Coronary artery (tissue), 2 donors: ENCODE data around the gene GSTCD.
"Not testable (repeated sequence)": the region's sequence is repeated elsewhere in the genome, so short reads cannot be mapped to it uniquely, and the experiment has no call there.

ENCODE experiments used
- DNase-seq: peaks from one replicate; pipeline ENCODE4 v3.0.0-alpha.2; 2017; ENCODE audit warnings: low spot score
- H3K27ac ChIP-seq, 2 donors: fragments of 200-600 bp; sonication (generic); one replicate each; pipeline ENCODE4 v1.5.1; 2016 to 2019
- H3K4me3 ChIP-seq: fragments of 200-600 bp; sonication (generic); 2 replicates; pipeline ENCODE4 v1.5.1; 2016; ENCODE audit warnings: mild to moderate bottlenecking, moderate library complexity
- CTCF ChIP-seq: fragments of 200-600 bp; sonication (generic); IDR thresholded peaks from one replicate; pipeline ENCODE4 v1.5.1; 2019; ENCODE audit warnings: antibody characterized with exemption

Gene GSTCD

GRCh38 chr4:105836537-105836936 lies 128.0 kb downstream of the GSTCD start:
- DNase-seq, result no peak
- Histone ChIP-seq H3K27ac (no peak overlapping the region), H3K4me3 (no peak overlapping the region)
- TF ChIP-seq CTCF, result no peak

- no peak for TF ChIP-seq CTCF
- no peak for DNase-seq
- H3K27ac ChIP-seq, result no peak overlapping the region
- H3K4me3 ChIP-seq, result no peak overlapping the region
Observed at GRCh38 chr4:105837037-105837436, 128.5 kb downstream of the GSTCD start.

DNA sequence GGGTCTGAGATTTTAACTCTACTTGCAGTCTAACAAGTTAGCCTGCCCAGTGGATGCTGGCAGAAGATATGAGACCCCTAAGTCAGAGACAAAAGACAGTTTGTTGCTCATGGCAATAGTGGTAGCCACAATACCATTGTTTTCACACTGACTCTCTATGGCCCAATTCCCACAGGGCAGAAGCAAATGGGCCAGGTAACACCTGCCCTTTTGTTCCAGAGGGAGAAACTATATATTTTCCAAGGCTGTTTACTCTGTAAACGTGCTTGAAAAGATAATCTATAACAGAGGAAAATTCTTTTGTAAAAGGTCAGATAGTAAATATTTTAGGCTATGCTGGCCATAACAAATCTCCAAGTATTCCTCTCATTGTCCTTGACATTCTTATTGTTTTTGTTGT lies 129.5 kb downstream of the GSTCD start:
- Histone ChIP-seq H3K27ac (no peak overlapping the region), H3K4me3 (no peak overlapping the region)
- TF ChIP-seq CTCF, result no peak
- no peak for DNase-seq

DNA sequence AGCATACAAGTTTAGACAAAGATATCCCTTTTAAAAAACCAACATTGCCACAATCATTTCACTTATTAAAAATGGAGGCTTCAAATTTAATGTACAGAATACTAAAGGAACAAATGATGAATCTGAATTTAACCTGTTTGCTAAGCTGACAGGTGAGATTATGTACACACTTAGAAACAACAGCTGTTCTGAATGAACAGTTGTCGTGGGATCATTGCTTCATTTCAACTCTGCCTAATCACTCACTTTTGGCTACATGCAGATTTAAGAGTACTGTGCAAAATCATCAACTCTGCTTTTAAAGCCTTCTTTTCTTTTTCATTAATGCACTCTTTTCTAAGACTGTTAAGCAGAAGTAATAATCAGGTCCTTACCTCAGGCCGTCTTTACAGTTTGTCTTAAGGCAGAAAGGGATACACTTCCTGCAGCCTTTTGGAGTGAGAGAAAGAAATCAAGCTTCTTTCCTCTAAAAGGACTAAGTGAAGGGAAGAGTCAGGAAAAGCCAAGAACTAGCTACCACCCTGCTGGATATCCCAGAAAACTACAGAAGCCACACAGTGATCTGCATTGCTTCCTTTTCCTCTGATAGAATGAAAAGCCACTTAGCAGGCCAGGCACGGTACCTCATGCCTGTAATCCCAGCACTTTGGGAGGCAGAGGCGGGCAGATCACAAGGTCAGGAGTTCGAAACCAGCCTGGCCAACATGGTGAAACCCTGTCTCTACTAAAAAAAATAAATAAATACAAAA lies 132.0 kb downstream of the GSTCD start:
- no peak for DNase-seq
- no peak overlapping the region for H3K4me3 ChIP-seq
- no peak for TF ChIP-seq CTCF
- no peak overlapping the region for H3K27ac ChIP-seq

GRCh38 chr4:105843941-105844340 lies 135.4 kb downstream of the GSTCD start:
- Histone ChIP-seq H3K4me3 (no peak overlapping the region), H3K27ac (no peak overlapping the region)
- DNase-seq, result no peak
- no peak for TF ChIP-seq CTCF

DNA sequence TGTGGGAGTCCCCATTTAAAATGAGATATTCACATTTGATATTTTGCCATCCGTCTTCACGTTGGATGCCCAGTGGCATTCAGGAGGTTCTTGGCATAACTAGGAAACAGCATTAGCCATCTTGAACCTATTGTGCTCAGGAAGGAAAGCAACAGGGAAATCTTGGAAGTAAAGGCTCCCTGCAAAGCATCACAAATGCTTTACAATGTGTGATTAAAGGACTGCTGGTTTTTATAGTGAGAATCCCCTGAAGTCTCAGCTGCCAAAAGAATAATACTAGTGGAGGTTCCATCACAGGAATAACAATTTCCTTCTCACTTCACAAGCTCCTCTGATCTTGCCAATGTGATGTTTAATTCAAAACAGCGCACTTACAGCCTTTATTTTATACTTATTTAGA lies 137.0 kb downstream of the GSTCD start:
- no peak for TF ChIP-seq CTCF
- no peak for DNase-seq
- Histone ChIP-seq H3K4me3 (peak overlapping the region; percentile 37), H3K27ac (no peak overlapping the region)

- not testable (repeated sequence) for H3K27ac ChIP-seq, DNase-seq, H3K4me3 ChIP-seq
Observed at GRCh38 chr4:105848359-105848758, 139.8 kb downstream of the GSTCD start.
